Measurements from ENCODE around the gene ZNF786. TPM values are rescaled to one million over a fixed set of nuclear protein-coding genes. Genes with fewer than 3 reads are reported as not detected.
A peak's percentile ranks its signal among the peaks of the same experiment; 100 is the strongest.
"Not testable (repeated sequence)": the region's sequence is repeated elsewhere in the genome, so short reads cannot be mapped to it uniquely, and the experiment has no call there.

Gene ZNF786
- total and polyA plus RNA-seq, 10 donors, result 2.8 to 10.6 (median 7.6) TPM

DNA sequence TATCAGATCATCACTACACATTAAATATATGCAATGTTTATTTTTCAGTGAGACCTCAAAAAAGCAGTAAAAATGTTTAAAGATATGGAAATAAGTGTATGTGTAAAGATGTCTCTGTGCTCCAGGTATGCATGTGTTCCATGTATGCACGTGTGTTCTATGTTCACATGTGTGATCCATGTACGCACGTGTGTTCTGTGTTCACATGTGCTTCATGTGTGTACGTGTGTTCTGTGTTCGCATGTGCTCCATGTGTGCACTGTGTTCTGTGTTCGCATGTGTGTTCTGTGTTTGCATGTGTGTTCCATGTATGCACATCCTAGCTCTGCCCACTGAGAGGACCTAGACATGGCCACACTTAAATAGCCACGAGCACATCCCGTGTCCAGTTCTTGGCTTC, 46.6 kb downstream of the ZNF786 start:
- no peak for TF ChIP-seq POLR2A (IDR thresholded peaks at IDR 0.05)
- TF ChIP-seq, protein P1, sequence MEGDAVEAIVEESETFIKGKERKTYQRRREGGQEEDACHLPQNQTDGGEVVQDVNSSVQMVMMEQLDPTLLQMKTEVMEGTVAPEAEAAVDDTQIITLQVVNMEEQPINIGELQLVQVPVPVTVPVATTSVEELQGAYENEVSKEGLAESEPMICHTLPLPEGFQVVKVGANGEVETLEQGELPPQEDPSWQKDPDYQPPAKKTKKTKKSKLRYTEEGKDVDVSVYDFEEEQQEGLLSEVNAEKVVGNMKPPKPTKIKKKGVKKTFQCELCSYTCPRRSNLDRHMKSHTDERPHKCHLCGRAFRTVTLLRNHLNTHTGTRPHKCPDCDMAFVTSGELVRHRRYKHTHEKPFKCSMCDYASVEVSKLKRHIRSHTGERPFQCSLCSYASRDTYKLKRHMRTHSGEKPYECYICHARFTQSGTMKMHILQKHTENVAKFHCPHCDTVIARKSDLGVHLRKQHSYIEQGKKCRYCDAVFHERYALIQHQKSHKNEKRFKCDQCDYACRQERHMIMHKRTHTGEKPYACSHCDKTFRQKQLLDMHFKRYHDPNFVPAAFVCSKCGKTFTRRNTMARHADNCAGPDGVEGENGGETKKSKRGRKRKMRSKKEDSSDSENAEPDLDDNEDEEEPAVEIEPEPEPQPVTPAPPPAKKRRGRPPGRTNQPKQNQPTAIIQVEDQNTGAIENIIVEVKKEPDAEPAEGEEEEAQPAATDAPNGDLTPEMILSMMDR (IDR thresholded peaks at IDR 0.05 in 8 of 11, conservative IDR thresholded peaks at IDR 0.05 in 3 of 11), result no peak
- no peak for TF ChIP-seq POLR2AphosphoS5 (IDR thresholded peaks at IDR 0.05)
- intact Hi-C loops (cut with DNase I; ENCODE audit: low total_unique reads), result no loop called here
- 85 to 97% (median 92%) methylated on average over 8 of the region's 8 CpGs for WGBS, 5 donors
- H3K4me3 ChIP-seq, result no peak overlapping the region
- H3K27ac ChIP-seq, result no peak overlapping the region
- no peaks in the 10 kb centered on the region for H3K4me1 ChIP-seq
- no peak for DNase-seq
- no peaks in the 10 kb centered on the region for H3K36me3 ChIP-seq
- no peaks in the 10 kb centered on the region for H3K9me3 ChIP-seq
- H3K27me3 ChIP-seq (replicated peaks in 1 of 7), result no peaks in the 10 kb centered on the region

DNA sequence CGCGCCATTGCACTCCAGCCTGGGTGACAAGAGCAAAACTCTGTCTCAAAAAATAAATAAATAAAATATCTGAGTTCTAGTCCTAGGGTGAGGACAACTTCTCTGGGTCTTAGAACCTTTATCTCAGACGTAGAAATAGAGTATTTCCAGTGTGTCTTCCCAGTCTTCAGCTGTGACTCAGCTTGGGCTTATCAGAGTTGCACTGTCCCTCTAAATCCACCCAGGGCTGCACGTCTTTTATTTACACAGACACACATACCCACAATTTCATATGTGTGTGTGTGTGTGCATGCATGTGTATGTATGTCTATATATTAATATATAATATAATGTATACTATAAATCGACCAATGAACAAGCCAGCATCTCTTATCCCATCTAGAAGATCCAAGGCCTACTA, 49.2 kb downstream of the ZNF786 start:
- intact Hi-C loops (cut with DNase I; ENCODE audit: low total_unique reads), result no loop called here
- H3K36me3 ChIP-seq, result no peaks in the 10 kb centered on the region
- 73 to 95% (median 82%) methylated on average over 5 of the region's 5 CpGs for WGBS, 5 donors
- H3K9me3 ChIP-seq, result peaks cover 0 to 12% (median 9%) of the 10 kb centered on the region in 8 donors
- H3K27ac ChIP-seq, result no peak overlapping the region
- H3K4me1 ChIP-seq, result no peaks in the 10 kb centered on the region
- no peak for DNase-seq
- H3K27me3 ChIP-seq (replicated peaks in 1 of 7), result no peaks in the 10 kb centered on the region
- H3K4me3 ChIP-seq, result no peak overlapping the region
- TF ChIP-seq POLR2AphosphoS5 (IDR thresholded peaks at IDR 0.05), result no peak
- no peak for TF ChIP-seq POLR2A (IDR thresholded peaks at IDR 0.05)
- TF ChIP-seq, protein P1 (IDR thresholded peaks at IDR 0.05 in 8 of 11, conservative IDR thresholded peaks at IDR 0.05 in 3 of 11), result no peak

DNA sequence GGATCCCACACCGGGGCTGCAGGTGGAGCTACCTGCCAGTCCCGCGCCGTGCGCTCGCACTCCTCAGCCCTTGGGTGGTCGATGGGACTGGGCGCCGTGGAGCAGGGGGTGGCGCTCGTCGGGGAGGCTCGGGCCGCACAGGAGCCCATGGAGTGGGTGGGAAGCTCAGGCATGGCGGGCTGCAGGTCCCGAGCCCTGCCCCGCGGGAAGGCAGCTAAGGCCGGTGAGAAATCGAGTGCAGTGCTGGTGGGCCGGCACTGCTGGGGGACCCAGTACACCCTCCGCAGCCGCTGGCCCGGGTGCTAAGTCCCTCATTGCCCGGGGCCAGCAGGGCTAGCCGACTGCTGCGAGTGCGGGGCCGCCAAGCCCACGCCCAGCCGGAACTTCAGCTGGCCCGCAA, 51.9 kb downstream of the ZNF786 start:
- H3K27me3 ChIP-seq (replicated peaks in 1 of 7); H3K27ac ChIP-seq; intact Hi-C loops (cut with DNase I; ENCODE audit: low total_unique reads); H3K4me1 ChIP-seq; DNase-seq; H3K4me3 ChIP-seq; H3K36me3 ChIP-seq: not testable (repeated sequence)
- WGBS, 5 donors, result 87 to 97% (median 94%) methylated on average over 14 to 32 of the region's 32 CpGs
- H3K9me3 ChIP-seq, result peaks cover 0 to 17% (median 12%) of the 10 kb centered on the region in 8 donors

DNA sequence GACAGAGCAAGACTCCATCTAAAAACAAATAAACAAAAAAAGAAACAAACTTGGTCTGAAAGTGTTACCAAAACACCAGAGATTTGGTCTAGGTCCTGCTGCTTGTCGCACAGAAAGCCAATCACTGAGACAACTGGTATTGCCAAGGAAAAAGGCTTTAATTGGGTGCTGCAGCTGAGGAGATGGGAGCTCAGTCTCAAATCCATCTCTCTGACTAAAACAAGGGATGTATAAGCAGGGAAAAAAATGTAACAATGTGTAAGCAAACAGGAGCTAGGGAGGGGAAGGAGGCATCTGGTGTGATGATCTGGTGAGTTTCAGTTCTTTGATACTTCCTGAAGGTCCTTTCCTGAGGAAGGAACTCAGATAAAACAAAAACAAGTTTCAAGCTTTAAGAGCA, 53.8 kb downstream of the ZNF786 start:
- intact Hi-C loops (cut with DNase I; ENCODE audit: low total_unique reads), result no loop called here
- H3K36me3 ChIP-seq, result no peaks in the 10 kb centered on the region
- 97 to 100% (median 100%) methylated on average over 1 of the region's 1 CpG for WGBS, 5 donors
- H3K4me3 ChIP-seq, result no peak overlapping the region
- H3K4me1 ChIP-seq, result no peaks in the 10 kb centered on the region
- peaks cover 0 to 17% (median 12%) of the 10 kb centered on the region in 8 donors for H3K9me3 ChIP-seq
- TF ChIP-seq, protein P1 (IDR thresholded peaks at IDR 0.05 in 8 of 11, conservative IDR thresholded peaks at IDR 0.05 in 3 of 11), result no peak
- H3K27me3 ChIP-seq (replicated peaks in 1 of 7), result no peaks in the 10 kb centered on the region
- peak overlapping the region in 2 of 8 donors; percentile 11 to 18 for H3K27ac ChIP-seq
- no peak for DNase-seq

DNA sequence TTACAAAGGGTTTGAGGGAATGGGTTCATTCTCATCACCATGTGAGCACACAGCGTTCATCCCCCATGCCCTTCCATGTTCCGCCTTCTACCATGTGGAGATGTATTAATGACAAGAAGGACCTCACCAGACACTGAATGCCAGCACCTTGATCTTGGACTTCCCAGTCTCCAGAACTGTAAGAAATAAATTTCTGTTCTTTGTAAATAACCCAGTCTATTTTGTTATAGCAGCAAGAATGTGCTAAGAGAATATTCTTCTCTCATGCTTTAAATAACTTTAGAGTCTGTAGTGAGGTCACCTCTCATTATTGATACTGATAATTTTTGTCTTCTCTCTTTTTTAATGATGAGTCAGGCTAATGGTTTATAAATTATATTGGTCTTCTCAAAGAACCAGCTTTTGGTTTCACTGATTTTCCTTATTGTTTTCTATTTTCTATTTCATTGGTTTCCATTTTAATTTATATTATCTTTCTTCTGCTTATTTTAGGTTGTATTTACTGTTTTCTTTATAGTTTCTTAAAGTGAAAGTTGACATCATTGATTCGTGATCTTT, 59.1 kb downstream of the ZNF786 start:
- 92 to 96% (median 93%) methylated on average over 3 of the region's 3 CpGs for WGBS, 5 donors
- TF ChIP-seq, protein P1 (IDR thresholded peaks at IDR 0.05 in 8 of 11, conservative IDR thresholded peaks at IDR 0.05 in 3 of 11), result no peak
- TF ChIP-seq POLR2A (IDR thresholded peaks at IDR 0.05), result no peak
- no peak for TF ChIP-seq POLR2AphosphoS5 (IDR thresholded peaks at IDR 0.05)
- H3K4me3 ChIP-seq, result no peak overlapping the region
- intact Hi-C loops (cut with DNase I; ENCODE audit: low total_unique reads), result no loop called here
- H3K9me3 ChIP-seq, result peaks cover 0 to 7% (median 4%) of the 10 kb centered on the region in 8 donors
- no peak for DNase-seq
- H3K36me3 ChIP-seq, result no peaks in the 10 kb centered on the region
- H3K4me1 ChIP-seq, result peaks cover 12 to 30% (median 23%) of the 10 kb centered on the region in 6 donors
- H3K27ac ChIP-seq, result no peak overlapping the region
- no peaks in the 10 kb centered on the region for H3K27me3 ChIP-seq (replicated peaks in 1 of 7)

DNA sequence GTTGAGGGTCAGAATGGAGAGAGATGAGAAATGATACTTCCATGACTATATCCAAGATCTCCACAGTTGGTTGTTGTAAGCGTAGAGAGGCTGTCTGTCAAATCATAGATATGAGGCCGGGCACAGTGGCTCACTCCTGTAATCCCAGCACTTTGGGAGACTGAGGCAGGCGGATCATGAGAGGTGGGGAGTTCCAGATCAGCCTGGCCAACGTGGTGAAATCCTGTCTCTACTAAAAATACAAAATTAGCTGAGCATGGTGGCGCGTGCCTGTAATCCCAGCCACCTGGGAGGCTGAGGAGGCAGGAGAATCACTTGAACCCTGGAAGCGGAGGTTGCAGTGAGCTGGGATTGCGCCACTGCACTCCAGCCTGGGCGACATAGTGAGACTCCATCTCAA, 60.1 kb downstream of the ZNF786 start:
- 89 to 96% (median 94%) methylated on average over 9 of the region's 9 CpGs for WGBS, 5 donors
- H3K9me3 ChIP-seq; H3K36me3 ChIP-seq; intact Hi-C loops (cut with DNase I; ENCODE audit: low total_unique reads); H3K27me3 ChIP-seq (replicated peaks in 1 of 7); H3K4me3 ChIP-seq; H3K27ac ChIP-seq: not testable (repeated sequence)
- peak; percentile 54 for DNase-seq
- peaks cover 12 to 40% (median 31%) of the 10 kb centered on the region in 6 donors for H3K4me1 ChIP-seq

Data from spleen (tissue), 11 donors.